OCI-LY7 (cell line): ENCODE results near the gene UBE2S. TPM values are rescaled to one million over a fixed set of nuclear protein-coding genes. Genes with fewer than 3 reads are reported as not detected.

Experiments
- BruUV-seq: library from RNA; stranded (reverse); fragments of 400-500 nt; replicated peaks from 2 replicates; lab custom pipeline; 2021; lab: Mats Ljungman, UMichigan
- CTCF ChIA-PET: fragments of 300-600 bp; sonication (Branson Sonifier 250); formaldehyde crosslinking; loops from one replicate; lab custom pipeline; 2022; ENCODE audit warnings: antibody characterized with exemption; ENCODE audit not compliant: unreplicated experiment; lab: Charles Lee
- POLR2A ChIA-PET: fragments of 300-600 bp; sonication (Branson Sonifier 250); formaldehyde crosslinking; loops from one replicate; lab custom pipeline; 2022; ENCODE audit warnings: antibody characterized with exemption; lab: Charles Lee
- DNase-seq: peaks from one replicate; pipeline ENCODE4 v3.0.0-alpha.2; 2015; ENCODE audit warnings: low spot score
- H2AFZ ChIP-seq: fragments of 200-600 bp; sonication (generic), shearing (Covaris generic); 2 replicates; pipeline ENCODE4 v1.6.1; 2014; ENCODE audit warnings: mild to moderate bottlenecking, antibody characterized with exemption, low read length, moderate library complexity
- H3K27ac ChIP-seq: fragments of 200-600 bp; sonication (generic); 2 replicates; pipeline ENCODE4 v1.5.1; 2014; ENCODE audit warnings: mixed run types, low read depth, mild to moderate bottlenecking, moderate library complexity, low read length, inconsistent platforms; ENCODE audit not compliant: poor library complexity, severe bottlenecking
- H3K36me3 ChIP-seq: fragments of 200-600 bp; sonication (generic); 2 replicates; pipeline ENCODE4 v1.6.1; 2014; ENCODE audit warnings: mild to moderate bottlenecking, antibody characterized with exemption, low read length, moderate library complexity, mixed read lengths; ENCODE audit not compliant: insufficient read depth
- H3K4me1 ChIP-seq: fragments of 200-600 bp; sonication (generic); 2 replicates; pipeline ENCODE4 v1.5.1; 2014; ENCODE audit warnings: mild to moderate bottlenecking, low read length; ENCODE audit not compliant: insufficient read depth, poor library complexity, severe bottlenecking
- H3K4me2 ChIP-seq: fragments of 200-600 bp; sonication (generic); 2 replicates; pipeline ENCODE4 v1.6.1; 2014; ENCODE audit warnings: mild to moderate bottlenecking, low read length
- H3K4me3 ChIP-seq: fragments of 200-600 bp; sonication (generic); 2 replicates; pipeline ENCODE4 v1.5.1; 2014; ENCODE audit warnings: mild to moderate bottlenecking, low read depth, low read length; ENCODE audit not compliant: poor library complexity, severe bottlenecking
- H3K79me2 ChIP-seq: fragments of 200-600 bp; sonication (generic); 2 replicates; pipeline ENCODE4 v1.6.1; 2016; ENCODE audit warnings: low read depth, mild to moderate bottlenecking, low read length, moderate library complexity, mixed read lengths; ENCODE audit not compliant: insufficient read depth
- H3K9me2 ChIP-seq: fragments of 200-600 bp; sonication (generic); 2 replicates; pipeline ENCODE4 v1.6.1; 2016; ENCODE audit warnings: mild to moderate bottlenecking, low read length, mixed read lengths; ENCODE audit not compliant: insufficient read depth
- H3K9me3 ChIP-seq: fragments of 200-600 bp; sonication (generic); 2 replicates; pipeline ENCODE4 v1.6.1; 2014; ENCODE audit warnings: mild to moderate bottlenecking, mixed run types, low read length, mixed read lengths
- H4K20me1 ChIP-seq: fragments of 200-600 bp; sonication (generic); 2 replicates; pipeline ENCODE4 v1.6.1; 2014; ENCODE audit warnings: mild to moderate bottlenecking, antibody characterized with exemption, low read length, moderate library complexity, mixed read lengths; ENCODE audit not compliant: insufficient read depth
- EZH2phosphoT487 ChIP-seq: fragments of 200-600 bp; sonication (generic); IDR thresholded peaks from 2 replicates; pipeline ENCODE4 v1.6.1; 2018; ENCODE audit warnings: low read depth, borderline replicate concordance, mild to moderate bottlenecking, mixed run types, antibody characterized with exemption, low read length, moderate library complexity, mixed read lengths
- intact Hi-C: fragments of 100-400 bp; cut with micrococcal nuclease; formaldehyde crosslinking; loops from one replicate; pipeline ENCODE4 v1.10.0; 2022; ENCODE audit not compliant: unreplicated experiment
- total RNA-seq, 2 experiments: library from RNA; depleted of rRNA in 1 of 2; stranded (reverse); fragments of >200 nt in 1 of 2; shearing (Covaris generic) in 1 of 2; gene quantifications; 2 replicates each; pipeline ENCODE4 v1.2.3, GENCODE V29; 2014 to 2022
- TF ChIP-seq, protein P1 (sequence below): fragments of 200-600 bp; sonication (generic); conservative IDR thresholded peaks from 2 replicates; pipeline ENCODE4 v1.5.1; 2014; ENCODE audit warnings: mild to moderate bottlenecking, antibody characterized with exemption, low read length, moderate library complexity, mixed read lengths

UBE2S gene
- total RNA-seq, 2 experiments from 2014 or later: 285 to 682 TPM

DNA sequence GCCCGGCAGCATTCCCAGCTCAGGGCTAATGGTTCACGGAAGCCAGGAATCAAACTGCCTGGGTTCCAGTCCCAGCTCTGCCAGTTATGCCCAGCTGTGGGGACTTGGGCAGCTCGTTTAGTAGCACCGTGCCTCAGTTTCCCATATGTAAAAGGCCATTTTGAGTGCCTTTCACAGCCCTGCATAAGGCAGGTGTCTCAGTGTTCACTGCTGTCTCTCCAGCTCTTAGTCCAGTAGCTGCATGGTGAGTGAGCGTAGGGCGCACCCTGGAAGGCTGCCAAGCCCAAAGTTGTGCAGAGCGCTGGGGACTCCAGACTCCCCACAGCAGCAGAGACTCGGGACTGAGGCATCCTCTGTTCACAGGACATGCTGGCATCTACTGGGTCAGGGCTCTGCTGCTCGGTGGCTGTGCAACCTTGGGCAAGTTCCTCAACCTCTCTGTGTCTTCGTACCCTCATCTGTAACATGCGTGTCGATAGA lies 16.4 kb downstream of the UBE2S start:
- no TSS peak for BruUV-seq
- Histone ChIP-seq H3K4me1 (peaks cover 31% of the 10 kb centered on the region), H3K36me3 (peaks cover 54% of the 10 kb centered on the region), H3K9me2 (no peaks in the 10 kb centered on the region), H3K4me3 (no peak overlapping the region), H3K27ac (no peak overlapping the region), H3K9me3 (no peaks in the 10 kb centered on the region), H2AFZ (no peak overlapping the region), H3K4me2 (no peak overlapping the region), H4K20me1 (peaks cover 25% of the 10 kb centered on the region), H3K79me2 (peaks cover 28% of the 10 kb centered on the region)
- ChIA-PET CTCF (no interaction called here), POLR2A (interaction anchor here (0.7 to 0.9 kb wide), 2 partner anchors 11 to 233 kb away, joined by 3 read pairs; partner anchors contain the start of gene TNNI3)
- no peak for DNase-seq
- TF ChIP-seq EZH2phosphoT487: no peak
- TF ChIP-seq, protein P1, sequence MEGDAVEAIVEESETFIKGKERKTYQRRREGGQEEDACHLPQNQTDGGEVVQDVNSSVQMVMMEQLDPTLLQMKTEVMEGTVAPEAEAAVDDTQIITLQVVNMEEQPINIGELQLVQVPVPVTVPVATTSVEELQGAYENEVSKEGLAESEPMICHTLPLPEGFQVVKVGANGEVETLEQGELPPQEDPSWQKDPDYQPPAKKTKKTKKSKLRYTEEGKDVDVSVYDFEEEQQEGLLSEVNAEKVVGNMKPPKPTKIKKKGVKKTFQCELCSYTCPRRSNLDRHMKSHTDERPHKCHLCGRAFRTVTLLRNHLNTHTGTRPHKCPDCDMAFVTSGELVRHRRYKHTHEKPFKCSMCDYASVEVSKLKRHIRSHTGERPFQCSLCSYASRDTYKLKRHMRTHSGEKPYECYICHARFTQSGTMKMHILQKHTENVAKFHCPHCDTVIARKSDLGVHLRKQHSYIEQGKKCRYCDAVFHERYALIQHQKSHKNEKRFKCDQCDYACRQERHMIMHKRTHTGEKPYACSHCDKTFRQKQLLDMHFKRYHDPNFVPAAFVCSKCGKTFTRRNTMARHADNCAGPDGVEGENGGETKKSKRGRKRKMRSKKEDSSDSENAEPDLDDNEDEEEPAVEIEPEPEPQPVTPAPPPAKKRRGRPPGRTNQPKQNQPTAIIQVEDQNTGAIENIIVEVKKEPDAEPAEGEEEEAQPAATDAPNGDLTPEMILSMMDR: no peak
- intact Hi-C loops: no loop called here

DNA sequence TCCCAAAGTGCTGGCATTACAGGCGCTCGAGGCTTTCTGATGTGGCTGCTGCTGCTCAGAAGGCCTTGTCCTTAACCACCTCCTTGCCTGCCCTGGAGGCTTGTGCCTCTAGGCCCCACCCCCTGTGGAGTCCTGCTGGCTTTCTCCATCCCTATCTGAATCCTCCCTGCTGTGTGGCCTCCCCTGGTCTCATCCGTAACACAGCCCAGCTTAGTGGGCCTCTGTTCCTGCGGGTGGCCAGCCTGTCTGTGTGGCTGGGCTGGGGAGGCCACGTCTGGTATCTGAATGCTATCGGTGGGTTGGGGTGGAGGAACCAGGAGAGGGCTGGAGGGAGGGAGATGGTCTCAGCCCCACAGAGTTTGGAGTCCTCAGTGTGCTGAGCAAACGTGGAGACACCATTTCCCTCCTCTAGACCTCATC lies 17.1 kb downstream of the UBE2S start:
- BruUV-seq: no TSS peak
- H3K79me2 ChIP-seq: peaks cover 32% of the 10 kb centered on the region
- intact Hi-C loops: no loop called here
- TF ChIP-seq, protein P1: no peak
- no peak for TF ChIP-seq EZH2phosphoT487
- no peak overlapping the region for H2AFZ ChIP-seq
- peaks cover 31% of the 10 kb centered on the region for H3K4me1 ChIP-seq
- peaks cover 58% of the 10 kb centered on the region for H3K36me3 ChIP-seq
- peaks cover 27% of the 10 kb centered on the region for H4K20me1 ChIP-seq
- peak overlapping the region; percentile 15; the same call in 1 of the 2 replicates for H3K4me2 ChIP-seq
- peak overlapping the region; percentile 35 for H3K27ac ChIP-seq
- ChIA-PET POLR2A (interaction anchor here (0.7 to 0.9 kb wide), 2 partner anchors 12 to 233 kb away, joined by 3 read pairs; partner anchors contain the start of gene TNNI3), CTCF (no interaction called here)
- H3K9me3 ChIP-seq: no peaks in the 10 kb centered on the region
- no peak for DNase-seq
- H3K9me2 ChIP-seq: no peaks in the 10 kb centered on the region
- no peak overlapping the region for H3K4me3 ChIP-seq
